Endothelial cell of umbilical vein (primary cell): ENCODE data around the gene ROPN1.
"Not testable (repeated sequence)": the region's sequence is repeated elsewhere in the genome, so short reads cannot be mapped to it uniquely, and the experiment has no call there.

Source experiments
- EZH2 ChIP-seq: IDR thresholded peaks from 2 replicates; pipeline ENCODE4 v1.6.1; 2012; ENCODE audit warnings: borderline replicate concordance, low read depth, mild to moderate bottlenecking, moderate library complexity, low read length, inconsistent platforms; ENCODE audit not compliant: severe bottlenecking
- FOS ChIP-seq: IDR thresholded peaks from 2 replicates; pipeline ENCODE4 v1.6.1; 2011; ENCODE audit warnings: mild to moderate bottlenecking, low read length, moderate library complexity, borderline replicate concordance; ENCODE audit not compliant: insufficient read depth
- JUN ChIP-seq: IDR thresholded peaks from 2 replicates; pipeline ENCODE4 v1.6.1; 2011; ENCODE audit warnings: borderline replicate concordance, low read depth; ENCODE audit not compliant: insufficient read length, insufficient read depth
- MAX ChIP-seq: IDR thresholded peaks from 2 replicates; pipeline ENCODE4 v1.6.1; 2011; ENCODE audit not compliant: insufficient read depth, insufficient read length
- MYC ChIP-seq: IDR thresholded peaks from one replicate; pipeline ENCODE4 v1.6.1; 2011; ENCODE audit warnings: mild to moderate bottlenecking, low read depth, low read length
- POLR2A ChIP-seq: IDR thresholded peaks from 2 replicates; pipeline ENCODE4 v1.6.1; 2012; ENCODE audit warnings: low read depth, mild to moderate bottlenecking, control low read depth, low read length
- POLR2AphosphoS5 ChIP-seq: IDR thresholded peaks from 2 replicates; pipeline ENCODE4 v1.6.1; 2012; ENCODE audit warnings: low read depth, mild to moderate bottlenecking, control low read depth, low read length, moderate library complexity; ENCODE audit not compliant: insufficient read depth
- TF ChIP-seq, protein P1 (sequence below), 2 donors: IDR thresholded peaks; 1 replicate in 1 of 2; 2 replicates in 1 of 2; pipeline ENCODE4 v1.5.1; 2011; ENCODE audit warnings: low read length in 2 of 2, mild to moderate bottlenecking in 2 of 2, moderate library complexity in 2 of 2, control low read depth in 1 of 2, inconsistent platforms in 1 of 2, low read depth in 1 of 2; ENCODE audit not compliant: insufficient read depth in 1 of 2; ENCODE audit errors: extremely low read depth in 1 of 2

- TF ChIP-seq, protein P1, sequence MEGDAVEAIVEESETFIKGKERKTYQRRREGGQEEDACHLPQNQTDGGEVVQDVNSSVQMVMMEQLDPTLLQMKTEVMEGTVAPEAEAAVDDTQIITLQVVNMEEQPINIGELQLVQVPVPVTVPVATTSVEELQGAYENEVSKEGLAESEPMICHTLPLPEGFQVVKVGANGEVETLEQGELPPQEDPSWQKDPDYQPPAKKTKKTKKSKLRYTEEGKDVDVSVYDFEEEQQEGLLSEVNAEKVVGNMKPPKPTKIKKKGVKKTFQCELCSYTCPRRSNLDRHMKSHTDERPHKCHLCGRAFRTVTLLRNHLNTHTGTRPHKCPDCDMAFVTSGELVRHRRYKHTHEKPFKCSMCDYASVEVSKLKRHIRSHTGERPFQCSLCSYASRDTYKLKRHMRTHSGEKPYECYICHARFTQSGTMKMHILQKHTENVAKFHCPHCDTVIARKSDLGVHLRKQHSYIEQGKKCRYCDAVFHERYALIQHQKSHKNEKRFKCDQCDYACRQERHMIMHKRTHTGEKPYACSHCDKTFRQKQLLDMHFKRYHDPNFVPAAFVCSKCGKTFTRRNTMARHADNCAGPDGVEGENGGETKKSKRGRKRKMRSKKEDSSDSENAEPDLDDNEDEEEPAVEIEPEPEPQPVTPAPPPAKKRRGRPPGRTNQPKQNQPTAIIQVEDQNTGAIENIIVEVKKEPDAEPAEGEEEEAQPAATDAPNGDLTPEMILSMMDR (IDR thresholded peaks at IDR 0.05; ENCODE audit: extremely low read depth in 1 of 2, insufficient read depth in 1 of 2, low read depth in 1 of 2, low read length in 2 of 2): not testable (repeated sequence)
- not testable (repeated sequence) for TF ChIP-seq POLR2A, MYC, POLR2AphosphoS5, JUN, MAX, EZH2, FOS
Measured at GRCh38 chr3:124002405-124003079, 10.6 kb upstream of the ROPN1 start.
